ENCODE measurements around the gene PLEKHG4.

PLEKHG4 gene

DNA sequence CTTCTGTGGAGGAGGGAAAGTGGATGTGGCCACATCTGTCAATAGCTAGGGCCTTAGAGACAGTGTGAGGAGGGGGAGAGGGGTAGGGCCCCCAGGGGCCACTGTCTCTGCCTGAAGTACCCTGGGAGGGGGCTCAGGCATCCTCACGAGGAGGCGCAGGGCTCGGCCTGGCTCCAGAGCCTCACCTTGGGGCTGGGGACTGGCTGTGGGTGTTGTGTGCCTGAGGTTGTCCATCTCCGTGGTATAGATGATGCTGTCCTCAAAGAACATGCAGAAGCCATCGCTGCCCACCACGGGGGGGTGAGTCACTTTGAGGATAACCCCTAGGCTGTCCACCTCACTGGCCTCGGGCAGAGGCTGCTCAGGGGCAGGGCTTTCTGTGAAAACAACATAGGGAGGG lies 12.1 kb downstream of the PLEKHG4 start:
- no peak for DNase-seq

GRCh38 chr16:67294171-67294757 lies 14.9 kb downstream of the PLEKHG4 start:
- DNase-seq: no peak

DNA sequence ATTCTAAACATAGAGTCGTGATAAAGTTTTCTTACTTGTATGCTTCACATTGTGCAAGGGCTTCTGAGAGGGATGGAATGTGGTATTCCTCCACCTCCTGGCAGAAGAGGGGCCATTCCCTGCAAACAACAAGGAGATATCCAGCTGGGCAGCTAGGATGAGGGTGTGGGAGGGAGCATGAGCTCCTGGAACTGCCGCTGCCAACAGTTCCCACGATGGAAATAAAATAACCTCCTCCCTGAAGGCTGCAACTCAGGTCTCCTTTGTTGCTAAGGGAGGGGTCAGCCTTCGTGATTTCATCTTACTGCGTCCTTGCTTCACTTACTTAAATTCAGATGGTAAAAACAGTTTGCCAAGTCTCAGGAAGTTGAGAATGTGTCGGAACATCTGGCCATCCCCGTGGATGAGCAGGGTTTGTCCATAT lies 15.6 kb downstream of the PLEKHG4 start:
- no peak for DNase-seq

GRCh38 chr16:67296420-67296819 lies 17.1 kb downstream of the PLEKHG4 start:
- DNase-seq: peak; percentile 28

GRCh38 chr16:67298277-67298676 lies 18.9 kb downstream of the PLEKHG4 start:
- no peak for DNase-seq

DNA sequence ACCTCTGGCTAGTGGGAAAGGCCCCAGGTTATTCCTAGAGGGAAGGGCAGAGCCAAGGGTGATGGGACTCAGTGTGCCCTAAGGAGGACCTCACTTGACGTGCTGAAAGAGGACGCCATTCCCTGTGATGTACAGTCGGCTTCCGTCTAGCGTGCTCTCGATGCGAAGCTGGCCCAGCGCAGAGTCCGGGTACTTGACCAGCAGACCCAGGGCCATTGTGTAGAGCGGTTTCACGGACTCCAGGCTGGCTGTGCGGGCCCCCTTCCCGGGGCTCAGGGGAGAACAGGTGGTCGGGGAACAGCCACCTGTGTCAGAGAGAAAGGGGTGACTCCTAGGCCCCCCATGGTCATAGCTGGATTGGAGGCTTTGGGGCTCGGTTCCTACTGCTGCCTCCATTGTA lies 19.9 kb downstream of the PLEKHG4 start:
- DNase-seq: no peak

- no peak for DNase-seq
Observed at GRCh38 chr16:67301080-67301782, 21.9 kb downstream of the PLEKHG4 start.

DNA sequence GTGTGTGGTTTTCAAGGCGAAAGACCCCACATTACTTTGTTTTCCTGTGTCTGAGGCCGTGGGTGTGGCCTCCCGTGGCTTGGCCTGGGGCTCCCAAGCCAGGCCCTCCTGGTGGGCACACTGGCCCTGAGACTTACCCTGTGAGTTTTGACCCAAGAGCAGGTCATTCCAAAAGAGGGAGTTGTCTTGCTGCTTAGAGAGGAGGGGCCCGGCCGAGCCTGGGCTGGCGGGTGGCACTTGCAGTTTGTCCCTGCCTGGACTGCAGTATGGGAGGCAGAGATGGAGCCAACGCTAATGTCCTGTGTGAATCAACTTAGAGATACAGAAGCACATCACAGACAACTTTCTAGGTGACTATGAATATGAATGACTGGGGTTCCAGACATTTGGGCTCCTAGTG lies 22.7 kb downstream of the PLEKHG4 start:
- DNase-seq: no peak

GRCh38 chr16:67302970-67303369 lies 23.6 kb downstream of the PLEKHG4 start:
- DNase-seq: no peak

DNA sequence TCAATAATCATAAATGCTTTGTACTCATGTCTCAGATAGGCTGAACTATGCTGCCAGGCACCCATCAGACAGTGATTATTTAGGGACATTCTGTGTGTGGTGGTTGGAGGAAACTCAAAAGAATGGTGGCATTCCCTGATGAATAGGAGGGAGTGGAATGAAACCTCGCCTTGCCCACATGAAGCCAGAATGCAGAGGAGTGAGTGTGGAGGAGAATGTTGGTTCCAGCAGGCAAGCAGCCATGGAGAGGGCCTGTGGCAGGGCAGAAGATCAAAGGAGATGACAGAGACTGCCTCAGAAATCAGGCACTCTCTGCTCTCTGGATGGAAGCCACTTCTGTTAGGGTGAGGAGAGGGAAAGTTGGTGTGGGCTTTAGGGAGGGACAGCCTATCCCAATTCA lies 24.7 kb downstream of the PLEKHG4 start:
- no peak for DNase-seq

- no peak for DNase-seq
Observed at GRCh38 chr16:67305216-67306071, 26.1 kb downstream of the PLEKHG4 start.

GRCh38 chr16:67310561-67310960 lies 31.2 kb downstream of the PLEKHG4 start:
- DNase-seq: no peak

- peak; percentile 100 for DNase-seq
Observed at GRCh38 chr16:67311607-67312488, 32.5 kb downstream of the PLEKHG4 start.

DNA sequence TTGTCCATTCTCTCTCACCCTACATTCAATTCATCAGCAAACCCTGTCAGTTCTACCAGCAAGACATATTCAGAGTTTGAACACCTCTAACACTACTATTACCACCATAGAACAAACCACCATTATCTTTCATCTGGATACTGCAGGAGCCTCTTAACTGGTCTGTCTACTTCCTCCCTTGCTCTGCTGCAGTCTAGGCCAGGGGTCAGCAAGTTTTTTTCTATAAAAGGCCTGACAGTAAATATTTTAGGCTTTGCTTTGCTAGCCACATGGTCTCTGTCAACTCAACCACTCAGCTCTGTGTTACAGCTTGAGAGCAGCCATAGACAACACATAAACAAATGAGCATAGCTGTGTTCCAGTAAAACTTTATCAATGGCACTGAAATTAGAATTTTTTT lies 33.4 kb downstream of the PLEKHG4 start:
- DNase-seq: peak; percentile 45

- DNase-seq: no peak
Observed at GRCh38 chr16:67317853-67318252, 38.5 kb downstream of the PLEKHG4 start.

DNA sequence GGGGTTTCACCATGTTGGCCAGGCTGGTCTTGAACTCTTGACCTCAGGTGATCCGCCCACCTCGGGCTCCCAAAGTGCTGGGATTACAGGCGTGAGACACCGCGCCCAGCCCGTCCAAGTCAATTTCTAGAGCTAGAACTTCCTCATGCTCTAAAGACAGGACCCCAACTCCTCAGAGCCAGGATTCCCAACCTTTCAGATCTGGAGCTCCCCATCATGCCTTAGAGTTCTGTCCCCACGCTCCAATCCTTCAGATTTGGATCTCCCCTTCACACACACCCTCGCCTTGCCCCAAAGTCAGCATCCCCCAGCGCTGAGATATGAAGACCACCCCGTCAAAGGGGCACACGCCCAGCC lies 46.8 kb downstream of the PLEKHG4 start:
- DNase-seq: no peak

GRCh38 chr16:67326472-67327309 lies 47.4 kb downstream of the PLEKHG4 start, which contains the start of the genes KCTD19 and LRRC36:
KCTD19 (minus strand) TSS chr16:67326741; CDS start chr16:67326707, 34 bp downstream.
LRRC36 (plus strand) TSS chr16:67326815; CDS start chr16:67326863, 48 bp downstream.
- peak; percentile 5 for DNase-seq

DNA sequence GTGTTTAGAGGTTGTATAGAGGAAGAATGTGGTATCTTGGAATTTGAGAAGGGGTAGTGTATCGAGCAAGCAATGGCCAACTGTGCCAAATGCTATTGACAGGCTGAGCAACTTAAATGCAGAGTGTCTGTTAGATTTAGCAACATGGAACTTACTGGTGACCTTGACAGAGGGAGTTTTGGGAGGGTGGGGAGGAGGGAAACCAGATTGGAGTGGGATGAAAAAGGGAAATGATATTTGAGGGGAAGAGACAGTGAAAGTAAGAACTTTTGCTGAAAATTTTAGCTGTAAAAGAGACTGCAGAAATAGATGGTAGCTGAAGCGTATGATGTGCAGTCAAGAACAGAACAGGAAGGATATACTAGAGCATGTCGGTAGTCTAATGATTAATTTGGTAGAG lies 48.4 kb downstream of the PLEKHG4 start:
- DNase-seq: no peak

DNA sequence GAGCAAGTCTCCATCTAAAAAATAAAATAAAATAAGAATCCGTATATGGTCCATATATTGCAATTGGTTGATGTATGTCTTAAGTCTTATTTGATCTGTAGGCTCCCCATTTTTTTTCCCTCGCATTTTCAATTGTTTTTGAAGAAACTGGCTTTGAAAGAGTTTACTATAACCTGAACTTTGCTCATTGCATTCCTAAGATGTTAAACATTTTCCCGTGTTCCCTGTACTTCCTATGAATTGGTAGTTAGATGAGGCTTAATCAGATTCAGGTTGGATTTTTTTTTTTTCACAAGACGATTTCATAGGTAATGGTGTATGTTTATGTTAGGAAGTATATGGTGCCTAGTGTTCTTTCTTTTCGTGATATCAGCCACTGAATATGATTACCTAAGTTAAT lies 50.6 kb downstream of the PLEKHG4 start:
- no peak for DNase-seq

DNA sequence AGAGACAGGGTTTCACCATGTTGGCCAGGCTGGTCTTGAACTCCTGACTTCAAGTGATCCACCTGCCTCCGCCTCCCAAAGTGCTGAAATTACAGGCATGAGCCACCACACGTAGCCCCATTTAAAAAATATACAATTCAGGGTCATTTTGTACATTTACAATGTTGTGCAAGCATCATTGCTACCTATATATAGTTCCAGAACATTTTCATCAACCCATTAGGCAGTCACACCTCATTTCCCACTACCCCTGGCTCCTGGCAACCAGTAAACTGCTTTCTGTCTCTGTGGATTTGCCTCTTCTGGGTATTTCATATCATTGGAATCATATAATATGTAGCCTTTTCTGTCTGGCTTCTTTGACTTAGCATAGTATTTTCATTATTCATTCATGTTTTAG lies 54.0 kb downstream of the PLEKHG4 start:
- no peak for DNase-seq

DNA sequence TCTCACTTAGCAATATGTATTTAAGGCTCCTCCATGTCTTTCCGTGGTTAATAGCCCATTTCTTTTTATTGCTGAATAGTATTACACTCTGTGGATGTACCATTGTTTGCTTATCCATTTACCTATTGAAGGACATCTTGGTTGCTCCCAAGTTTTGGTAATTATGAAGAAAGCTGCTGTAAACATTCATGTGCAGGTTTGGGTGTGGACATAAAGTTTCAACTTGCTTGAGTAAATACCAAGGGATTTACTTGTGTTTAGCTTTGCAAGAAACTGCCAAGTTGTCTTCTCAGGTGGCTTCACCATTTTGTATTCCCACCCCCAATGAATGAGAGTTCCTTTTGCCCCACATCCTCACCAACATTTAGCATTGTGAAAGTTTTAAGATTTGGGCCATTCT lies 56.8 kb downstream of the PLEKHG4 start:
- no peak for DNase-seq

- no peak for DNase-seq
Observed at GRCh38 chr16:67336648-67337047, 57.3 kb downstream of the PLEKHG4 start.

Data from HCEC 1CT (cell line).